ENCODE measurements around the gene NSUN2. TPM values are rescaled to one million over a fixed set of nuclear protein-coding genes. Genes with fewer than 3 reads are reported as not detected.

The NSUN2 gene
- polyA plus RNA-seq, 3 donors: 24.4 to 63.4 (median 25.6) TPM

DNA sequence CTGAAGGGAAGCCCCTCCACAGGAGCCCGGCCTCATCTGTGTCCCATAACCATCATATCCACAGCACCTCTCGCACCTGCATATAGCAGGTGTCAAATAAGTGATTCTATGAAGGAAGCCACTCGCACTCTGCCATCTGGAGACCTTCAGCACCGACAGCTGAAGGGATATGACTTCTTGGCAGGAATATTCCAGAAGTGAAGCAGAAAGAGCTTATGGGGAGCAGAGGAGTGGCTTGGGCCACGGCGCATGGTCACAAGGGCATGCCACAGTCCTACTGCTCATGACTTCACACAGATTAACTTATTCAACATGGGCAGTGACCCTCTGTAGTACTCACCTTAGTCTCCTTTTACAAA is 80.9 kb downstream of the NSUN2 start:
- Histone ChIP-seq H3K27me3 (ENCODE audit: control insufficient read depth in 2 of 2, insufficient read depth in 2 of 2, low read length in 2 of 2) (no peaks in the 10 kb centered on the region), H3K27ac (ENCODE audit: low read depth in 1 of 2, low read length in 2 of 2) (no peak overlapping the region), H3K79me2 (ENCODE audit: insufficient read depth, low read length) (no peaks in the 10 kb centered on the region), H2AFZ (ENCODE audit: insufficient read depth, low read depth, low read length, poor library complexity, severe bottlenecking) (no peak overlapping the region), H3K4me3 (replicated peaks in 1 of 3; ENCODE audit: low read depth in 2 of 3, low read length in 3 of 3) (no peak overlapping the region), H3K9ac (ENCODE audit: insufficient read depth, low read length, poor library complexity, severe bottlenecking) (no peak overlapping the region), H3K9me3 (replicated peaks in 1 of 2; ENCODE audit: control insufficient read depth in 1 of 2, insufficient read depth in 1 of 2, low read length in 2 of 2) (no peaks in the 10 kb centered on the region), H4K20me1 (ENCODE audit: insufficient read depth, low read length) (no peaks in the 10 kb centered on the region), H3K4me1 (ENCODE audit: control insufficient read depth in 1 of 2, insufficient read depth in 2 of 2, low read length in 2 of 2) (no peaks in the 10 kb centered on the region), H3K36me3 (replicated peaks in 1 of 2; ENCODE audit: control insufficient read depth in 1 of 2, insufficient read depth in 2 of 2, low read length in 2 of 2) (no peaks in the 10 kb centered on the region), H3K4me2 (replicated peaks; ENCODE audit: extremely low read depth, low read length, poor library complexity, severe bottlenecking) (no peak overlapping the region)
- H3K36me3 Mint-ChIP-seq: no peaks in the 10 kb centered on the region
- TF ChIP-seq CTCF (IDR thresholded peaks at IDR 0.05): no peak
- no peak overlapping the region for H3K4me3 Mint-ChIP-seq
- WGBS (ENCODE audit: insufficient coverage): 100% methylated on average over 4 of the region's 6 CpGs
- H3K27ac Mint-ChIP-seq: no peak overlapping the region
- peaks cover 0 to 8% (median 1%) of the 10 kb centered on the region in 7 donors for H3K9me3 Mint-ChIP-seq
- no peak for DNase-seq
- intact Hi-C loops (cut with micrococcal nuclease): no loop called here
- H3K4me1 Mint-ChIP-seq: no peaks in the 10 kb centered on the region
- peaks cover 3 to 4% (median 4%) of the 10 kb centered on the region in 3 donors for H3K27me3 Mint-ChIP-seq (ENCODE audit: low read depth in 3 of 3)

GRCh38 chr5:6551287-6551954 is 81.4 kb downstream of the NSUN2 start:
- H3K79me2 ChIP-seq (ENCODE audit: insufficient read depth, low read length): no peaks in the 10 kb centered on the region
- H3K27me3 Mint-ChIP-seq (ENCODE audit: low read depth in 3 of 3): peaks cover 3 to 4% (median 4%) of the 10 kb centered on the region in 3 donors
- no peak overlapping the region for H3K4me3 Mint-ChIP-seq
- no peak for DNase-seq
- no peaks in the 10 kb centered on the region for H3K9me3 ChIP-seq (replicated peaks in 1 of 2; ENCODE audit: control insufficient read depth in 1 of 2, insufficient read depth in 1 of 2, low read length in 2 of 2)
- no peak overlapping the region for H3K4me3 ChIP-seq (replicated peaks in 1 of 3; ENCODE audit: low read depth in 2 of 3, low read length in 3 of 3)
- no peaks in the 10 kb centered on the region for H3K36me3 ChIP-seq (replicated peaks in 1 of 2; ENCODE audit: control insufficient read depth in 1 of 2, insufficient read depth in 2 of 2, low read length in 2 of 2)
- H3K27ac ChIP-seq (ENCODE audit: low read depth in 1 of 2, low read length in 2 of 2): no peak overlapping the region
- no peak overlapping the region for H3K27ac Mint-ChIP-seq
- no peak overlapping the region for H3K9ac ChIP-seq (ENCODE audit: insufficient read depth, low read length, poor library complexity, severe bottlenecking)
- no peak overlapping the region for H2AFZ ChIP-seq (ENCODE audit: insufficient read depth, low read depth, low read length, poor library complexity, severe bottlenecking)
- H3K36me3 Mint-ChIP-seq: no peaks in the 10 kb centered on the region
- intact Hi-C loops (cut with micrococcal nuclease): no loop called here
- 92% methylated on average over 14 of the region's 17 CpGs for WGBS (ENCODE audit: insufficient coverage)
- H3K4me2 ChIP-seq (replicated peaks; ENCODE audit: extremely low read depth, low read length, poor library complexity, severe bottlenecking): no peak overlapping the region
- peaks cover 0 to 6% (median 0%) of the 10 kb centered on the region in 7 donors for H3K9me3 Mint-ChIP-seq
- TF ChIP-seq CTCF (IDR thresholded peaks at IDR 0.05): no peak
- no peaks in the 10 kb centered on the region for H3K4me1 ChIP-seq (ENCODE audit: control insufficient read depth in 1 of 2, insufficient read depth in 2 of 2, low read length in 2 of 2)
- no peaks in the 10 kb centered on the region for H3K27me3 ChIP-seq (ENCODE audit: control insufficient read depth in 2 of 2, insufficient read depth in 2 of 2, low read length in 2 of 2)
- no peaks in the 10 kb centered on the region for H4K20me1 ChIP-seq (ENCODE audit: insufficient read depth, low read length)
- no peaks in the 10 kb centered on the region for H3K4me1 Mint-ChIP-seq

All from CD14-positive monocyte (primary cell).